ENCODE measurements around the gene EFNA2.

EFNA2 gene

DNA sequence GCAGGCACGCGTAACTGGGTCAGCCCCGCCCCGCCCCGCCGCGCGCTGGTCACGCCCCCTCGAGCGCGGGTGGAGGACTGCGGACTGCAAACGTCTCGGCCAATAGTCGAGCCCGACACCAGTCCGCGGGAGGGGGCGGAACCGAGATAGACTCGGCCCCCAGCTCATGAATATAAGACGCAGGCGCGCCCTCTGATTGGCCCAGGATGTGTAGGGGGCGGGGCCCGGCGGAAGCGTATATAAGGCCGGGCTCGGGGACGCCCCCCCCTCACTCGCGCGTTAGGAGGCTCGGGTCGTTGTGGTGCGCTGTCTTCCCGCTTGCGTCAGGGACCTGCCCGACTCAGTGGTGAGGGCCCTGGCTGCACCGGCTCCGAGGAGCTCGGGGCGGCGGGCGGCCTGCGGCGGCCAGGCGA lies 16.6 kb upstream of the EFNA2 start, which contains the start of gene CIRBP:
TSS of gene CIRBP (plus strand) at position 268 of the 413 bp plus-strand sequence. CDS start 1,602 bp downstream, outside the sequence.
- peak; percentile 66 for ATAC-seq
- TF ChIP-seq ZNF8 (CRISPR knock-in tag; IDR thresholded peaks at IDR 0.05) (no peak), SNAI2 (CRISPR knock-in tag; IDR thresholded peaks at IDR 0.05) (no peak), ZC3H10 (CRISPR knock-in tag; IDR thresholded peaks at IDR 0.05) (no peak), ZFP30 (CRISPR knock-in tag; IDR thresholded peaks at IDR 0.05) (no peak), ESRRG (CRISPR knock-in tag; IDR thresholded peaks at IDR 0.05) (no peak), PPARA (CRISPR knock-in tag; IDR thresholded peaks at IDR 0.05; ENCODE audit: borderline replicate concordance) (no peak), ZFP3 (CRISPR knock-in tag; IDR thresholded peaks at IDR 0.05) (no peak), CSDC2 (CRISPR knock-in tag; IDR thresholded peaks at IDR 0.05) (no peak), GLIS3 (CRISPR knock-in tag; IDR thresholded peaks at IDR 0.05) (no peak), ZNF565 (CRISPR knock-in tag; conservative IDR thresholded peaks at IDR 0.05; ENCODE audit: low read depth) (no peak), ARNTL (CRISPR knock-in tag; IDR thresholded peaks at IDR 0.05; ENCODE audit: borderline replicate concordance, low read depth) (no peak)
- TF ChIP-seq, protein P1, sequence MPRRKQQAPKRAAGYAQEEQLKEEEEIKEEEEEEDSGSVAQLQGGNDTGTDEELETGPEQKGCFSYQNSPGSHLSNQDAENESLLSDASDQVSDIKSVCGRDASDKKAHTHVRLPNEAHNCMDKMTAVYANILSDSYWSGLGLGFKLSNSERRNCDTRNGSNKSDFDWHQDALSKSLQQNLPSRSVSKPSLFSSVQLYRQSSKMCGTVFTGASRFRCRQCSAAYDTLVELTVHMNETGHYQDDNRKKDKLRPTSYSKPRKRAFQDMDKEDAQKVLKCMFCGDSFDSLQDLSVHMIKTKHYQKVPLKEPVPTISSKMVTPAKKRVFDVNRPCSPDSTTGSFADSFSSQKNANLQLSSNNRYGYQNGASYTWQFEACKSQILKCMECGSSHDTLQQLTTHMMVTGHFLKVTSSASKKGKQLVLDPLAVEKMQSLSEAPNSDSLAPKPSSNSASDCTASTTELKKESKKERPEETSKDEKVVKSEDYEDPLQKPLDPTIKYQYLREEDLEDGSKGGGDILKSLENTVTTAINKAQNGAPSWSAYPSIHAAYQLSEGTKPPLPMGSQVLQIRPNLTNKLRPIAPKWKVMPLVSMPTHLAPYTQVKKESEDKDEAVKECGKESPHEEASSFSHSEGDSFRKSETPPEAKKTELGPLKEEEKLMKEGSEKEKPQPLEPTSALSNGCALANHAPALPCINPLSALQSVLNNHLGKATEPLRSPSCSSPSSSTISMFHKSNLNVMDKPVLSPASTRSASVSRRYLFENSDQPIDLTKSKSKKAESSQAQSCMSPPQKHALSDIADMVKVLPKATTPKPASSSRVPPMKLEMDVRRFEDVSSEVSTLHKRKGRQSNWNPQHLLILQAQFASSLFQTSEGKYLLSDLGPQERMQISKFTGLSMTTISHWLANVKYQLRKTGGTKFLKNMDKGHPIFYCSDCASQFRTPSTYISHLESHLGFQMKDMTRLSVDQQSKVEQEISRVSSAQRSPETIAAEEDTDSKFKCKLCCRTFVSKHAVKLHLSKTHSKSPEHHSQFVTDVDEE (CRISPR knock-in tag; IDR thresholded peaks at IDR 0.05), result no peak
- TF ChIP-seq, protein P2, sequence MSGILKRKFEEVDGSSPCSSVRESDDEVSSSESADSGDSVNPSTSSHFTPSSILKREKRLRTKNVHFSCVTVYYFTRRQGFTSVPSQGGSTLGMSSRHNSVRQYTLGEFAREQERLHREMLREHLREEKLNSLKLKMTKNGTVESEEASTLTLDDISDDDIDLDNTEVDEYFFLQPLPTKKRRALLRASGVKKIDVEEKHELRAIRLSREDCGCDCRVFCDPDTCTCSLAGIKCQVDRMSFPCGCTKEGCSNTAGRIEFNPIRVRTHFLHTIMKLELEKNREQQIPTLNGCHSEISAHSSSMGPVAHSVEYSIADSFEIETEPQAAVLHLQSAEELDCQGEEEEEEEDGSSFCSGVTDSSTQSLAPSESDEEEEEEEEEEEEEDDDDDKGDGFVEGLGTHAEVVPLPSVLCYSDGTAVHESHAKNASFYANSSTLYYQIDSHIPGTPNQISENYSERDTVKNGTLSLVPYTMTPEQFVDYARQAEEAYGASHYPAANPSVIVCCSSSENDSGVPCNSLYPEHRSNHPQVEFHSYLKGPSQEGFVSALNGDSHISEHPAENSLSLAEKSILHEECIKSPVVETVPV (CRISPR knock-in tag; IDR thresholded peaks at IDR 0.05), result no peak

DNA sequence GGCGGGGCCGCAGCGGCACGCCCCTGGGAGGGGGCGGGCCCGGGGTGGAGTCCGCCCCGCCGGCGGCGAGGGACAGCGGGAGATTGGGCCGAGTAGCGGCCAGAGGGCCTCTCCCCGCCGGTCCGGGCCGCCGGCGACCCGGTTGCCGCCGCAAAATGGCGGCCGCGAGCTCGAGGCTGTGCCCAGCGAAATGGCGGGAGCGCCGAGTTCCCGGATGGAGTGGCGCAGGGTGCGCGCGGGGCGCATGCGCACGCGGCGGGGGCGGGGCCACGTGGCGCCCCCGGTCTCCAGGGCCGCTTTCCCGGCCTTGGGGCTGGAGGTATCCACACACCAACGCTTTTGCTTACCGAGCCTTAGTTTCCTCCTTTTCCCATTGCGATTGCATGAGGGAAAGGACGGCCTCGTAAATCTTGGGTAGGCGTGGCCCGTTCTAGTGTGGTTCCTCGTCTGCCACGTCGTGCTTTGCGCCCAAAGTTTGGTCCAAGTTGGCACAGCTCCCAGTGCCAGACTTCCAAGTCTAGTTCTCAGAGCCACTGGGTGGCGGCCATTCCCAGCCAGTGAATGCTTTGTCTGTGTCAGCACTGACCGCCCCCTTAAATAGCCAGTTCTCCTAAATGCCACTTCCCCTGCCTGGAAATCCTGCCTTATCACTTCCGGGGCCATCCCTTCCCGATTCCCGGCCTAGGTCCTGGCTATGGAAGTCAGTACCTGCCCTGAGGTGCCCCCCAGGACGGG lies 16.0 kb upstream of the EFNA2 start:
- TF ChIP-seq ISL1 (CRISPR knock-in tag; IDR thresholded peaks at IDR 0.05) (no peak), GLIS3 (CRISPR knock-in tag; IDR thresholded peaks at IDR 0.05) (peak; percentile 4; the same call in 1 of the 2 replicates), ZFP30 (CRISPR knock-in tag; IDR thresholded peaks at IDR 0.05) (peak; percentile 67; the same call in 1 of the 2 replicates), CSDC2 (CRISPR knock-in tag; IDR thresholded peaks at IDR 0.05) (0 out of 2 replicates have a peak, but pooled peaks have one; percentile 49), ARNTL (CRISPR knock-in tag; IDR thresholded peaks at IDR 0.05; ENCODE audit: borderline replicate concordance, low read depth) (no peak), RARB (CRISPR knock-in tag; IDR thresholded peaks at IDR 0.05) (no peak; the same call in 1 of the 2 replicates), ZNF565 (CRISPR knock-in tag; conservative IDR thresholded peaks at IDR 0.05; ENCODE audit: low read depth) (no peak), TCF4 (CRISPR knock-in tag; IDR thresholded peaks at IDR 0.05; ENCODE audit: borderline replicate concordance) (no peak), PPARA (CRISPR knock-in tag; IDR thresholded peaks at IDR 0.05; ENCODE audit: borderline replicate concordance) (no peak), ZC3H10 (CRISPR knock-in tag; IDR thresholded peaks at IDR 0.05) (no peak), ZNF8 (CRISPR knock-in tag; IDR thresholded peaks at IDR 0.05) (no peak), ESRRG (CRISPR knock-in tag; IDR thresholded peaks at IDR 0.05) (peak; percentile 94; the same call in 1 of the 2 replicates), BACH2 (CRISPR knock-in tag; IDR thresholded peaks at IDR 0.05; ENCODE audit: borderline replicate concordance) (no peak), SNAI2 (CRISPR knock-in tag; IDR thresholded peaks at IDR 0.05) (peak; percentile 46; the same call in 1 of the 2 replicates), OSR1 (CRISPR knock-in tag; IDR thresholded peaks at IDR 0.05) (no peak), ZNF70 (CRISPR knock-in tag; IDR thresholded peaks at IDR 0.05) (no peak), TOX (CRISPR knock-in tag; IDR thresholded peaks at IDR 0.05; ENCODE audit: borderline replicate concordance) (no peak), ZFP3 (CRISPR knock-in tag; IDR thresholded peaks at IDR 0.05) (no peak)
- TF ChIP-seq, protein P3, sequence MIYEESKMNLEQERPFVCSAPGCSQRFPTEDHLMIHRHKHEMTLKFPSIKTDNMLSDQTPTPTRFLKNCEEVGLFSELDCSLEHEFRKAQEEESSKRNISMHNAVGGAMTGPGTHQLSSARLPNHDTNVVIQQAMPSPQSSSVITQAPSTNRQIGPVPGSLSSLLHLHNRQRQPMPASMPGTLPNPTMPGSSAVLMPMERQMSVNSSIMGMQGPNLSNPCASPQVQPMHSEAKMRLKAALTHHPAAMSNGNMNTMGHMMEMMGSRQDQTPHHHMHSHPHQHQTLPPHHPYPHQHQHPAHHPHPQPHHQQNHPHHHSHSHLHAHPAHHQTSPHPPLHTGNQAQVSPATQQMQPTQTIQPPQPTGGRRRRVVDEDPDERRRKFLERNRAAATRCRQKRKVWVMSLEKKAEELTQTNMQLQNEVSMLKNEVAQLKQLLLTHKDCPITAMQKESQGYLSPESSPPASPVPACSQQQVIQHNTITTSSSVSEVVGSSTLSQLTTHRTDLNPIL (CRISPR knock-in tag; IDR thresholded peaks at IDR 0.05; ENCODE audit: low read depth), result peak; percentile 12; the same call in 1 of the 2 replicates
- TF ChIP-seq, protein P1 (CRISPR knock-in tag; IDR thresholded peaks at IDR 0.05), result no peak
- TF ChIP-seq, protein P4, sequence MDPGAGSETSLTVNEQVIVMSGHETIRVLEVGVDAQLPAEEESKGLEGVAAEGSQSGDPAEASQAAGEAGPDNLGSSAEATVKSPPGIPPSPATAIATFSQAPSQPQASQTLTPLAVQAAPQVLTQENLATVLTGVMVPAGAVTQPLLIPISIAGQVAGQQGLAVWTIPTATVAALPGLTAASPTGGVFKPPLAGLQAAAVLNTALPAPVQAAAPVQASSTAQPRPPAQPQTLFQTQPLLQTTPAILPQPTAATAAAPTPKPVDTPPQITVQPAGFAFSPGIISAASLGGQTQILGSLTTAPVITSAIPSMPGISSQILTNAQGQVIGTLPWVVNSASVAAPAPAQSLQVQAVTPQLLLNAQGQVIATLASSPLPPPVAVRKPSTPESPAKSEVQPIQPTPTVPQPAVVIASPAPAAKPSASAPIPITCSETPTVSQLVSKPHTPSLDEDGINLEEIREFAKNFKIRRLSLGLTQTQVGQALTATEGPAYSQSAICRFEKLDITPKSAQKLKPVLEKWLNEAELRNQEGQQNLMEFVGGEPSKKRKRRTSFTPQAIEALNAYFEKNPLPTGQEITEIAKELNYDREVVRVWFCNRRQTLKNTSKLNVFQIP (CRISPR knock-in tag; IDR thresholded peaks at IDR 0.05; ENCODE audit: borderline replicate concordance, low read depth), result no peak
- TF ChIP-seq, protein P2 (CRISPR knock-in tag; IDR thresholded peaks at IDR 0.05), result 0 out of 2 replicates have a peak, but pooled peaks have one; percentile 14
- TF ChIP-seq, protein P5, sequence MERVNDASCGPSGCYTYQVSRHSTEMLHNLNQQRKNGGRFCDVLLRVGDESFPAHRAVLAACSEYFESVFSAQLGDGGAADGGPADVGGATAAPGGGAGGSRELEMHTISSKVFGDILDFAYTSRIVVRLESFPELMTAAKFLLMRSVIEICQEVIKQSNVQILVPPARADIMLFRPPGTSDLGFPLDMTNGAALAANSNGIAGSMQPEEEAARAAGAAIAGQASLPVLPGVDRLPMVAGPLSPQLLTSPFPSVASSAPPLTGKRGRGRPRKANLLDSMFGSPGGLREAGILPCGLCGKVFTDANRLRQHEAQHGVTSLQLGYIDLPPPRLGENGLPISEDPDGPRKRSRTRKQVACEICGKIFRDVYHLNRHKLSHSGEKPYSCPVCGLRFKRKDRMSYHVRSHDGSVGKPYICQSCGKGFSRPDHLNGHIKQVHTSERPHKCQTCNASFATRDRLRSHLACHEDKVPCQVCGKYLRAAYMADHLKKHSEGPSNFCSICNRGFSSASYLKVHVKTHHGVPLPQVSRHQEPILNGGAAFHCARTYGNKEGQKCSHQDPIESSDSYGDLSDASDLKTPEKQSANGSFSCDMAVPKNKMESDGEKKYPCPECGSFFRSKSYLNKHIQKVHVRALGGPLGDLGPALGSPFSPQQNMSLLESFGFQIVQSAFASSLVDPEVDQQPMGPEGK (CRISPR knock-in tag; IDR thresholded peaks at IDR 0.05; ENCODE audit: borderline replicate concordance), result peak; percentile 65; the same call in 1 of the 2 replicates
- peak; percentile 3; the same call in 2 of the 3 replicates for ATAC-seq
